K562 (cell line): ENCODE results near the gene CDH2. TPM values are rescaled to one million over a fixed set of nuclear protein-coding genes. Genes with fewer than 3 reads are reported as not detected.

Source experiments
- BRD9 ChIP-seq: fragments of 450-650 bp; IDR thresholded peaks from 2 replicates; pipeline ENCODE4 v1.6.1; 2018; ENCODE audit warnings: low read depth; ENCODE audit not compliant: partially characterized antibody
- EWSR1 ChIP-seq: fragments of 450-650 bp; IDR thresholded peaks from 2 replicates; pipeline ENCODE4 v1.6.1; 2018; ENCODE audit warnings: borderline replicate concordance, mild to moderate bottlenecking, low read depth, moderate library complexity; ENCODE audit not compliant: partially characterized antibody
- RAD21 ChIP-seq, 2 experiments: fragments of 250-450 bp in 1 of 2; fragments of 450-650 bp in 1 of 2; sonication (Bioruptor Pico) in 1 of 2; formaldehyde crosslinking in 1 of 2; IDR thresholded peaks in 1 of 2; conservative IDR thresholded peaks in 1 of 2; 2 replicates each; pipeline versions ENCODE4 v1.4.0 to v1.8.0; 2020 to 2022; ENCODE audit warnings: mild to moderate bottlenecking in 2 of 2, moderate library complexity in 1 of 2
- SRSF3 ChIP-seq: fragments of 200-400 bp; formaldehyde crosslinking; IDR thresholded peaks from 2 replicates; pipeline ENCODE4 v1.6.1; 2016; ENCODE audit warnings: mild to moderate bottlenecking, low read length, moderate library complexity; ENCODE audit not compliant: insufficient read depth
- ZNF764 ChIP-seq: fragments of 250-450 bp; sonication (Bioruptor Pico); IDR thresholded peaks from 2 replicates; pipeline ENCODE4 v1.4.0; 2020; ENCODE audit warnings: low read depth, mild to moderate bottlenecking, moderate library complexity
- polyA plus RNA-seq, 8 experiments: library from polyadenylated mRNA; depleted of rRNA in 4 of 8; stranded (reverse) in 5 of 8; unstranded in 3 of 8; fragments of >200 nt; fragmentation: Nextera tagmentation in 2 of 8; fragmentation: Illumina TruSeq in 1 of 8; extraction: Ambion mirVana in 2 of 8; extraction: Trizol in 1 of 8; gene quantifications; 2 replicates each; pipeline versions ENCODE4 v1.2.1 to v1.2.3, GENCODE V29; 2011 to 2014; ENCODE audit warnings: inconsistent platforms in 1 of 8, missing spikeins in 1 of 8
- total RNA-seq, 7 experiments: library from RNA; depleted of rRNA in 6 of 7; stranded (reverse); fragments of >200 nt in 6 of 7; fragmentation: Illumina TruSeq in 2 of 7; extraction: Trizol in 2 of 7; gene quantifications; 2 replicates each; pipeline versions ENCODE4 v1.2.1 to v1.2.3, GENCODE V29; 2011 to 2021; ENCODE audit warnings: low replicate concordance in 1 of 7
- TF ChIP-seq, protein P1 (sequence below): sonication (generic); formaldehyde crosslinking; IDR thresholded peaks from 2 replicates; pipeline ENCODE4 v1.8.1; 2023; ENCODE audit warnings: mild to moderate bottlenecking, missing genetic modification reagents
- TF ChIP-seq, protein P2 (sequence below): sonication (generic); formaldehyde crosslinking; IDR thresholded peaks from 2 replicates; pipeline ENCODE4 v1.8.1; 2023; ENCODE audit warnings: mild to moderate bottlenecking, missing genetic modification reagents, moderate library complexity
- TF ChIP-seq, protein P3 (sequence below): fragments of 250-450 bp; sonication (Bioruptor Pico); IDR thresholded peaks from 2 replicates; pipeline ENCODE4 v1.4.0; 2020; ENCODE audit warnings: mild to moderate bottlenecking, moderate library complexity
- TF ChIP-seq, protein P4 (sequence below), 3 experiments: IDR thresholded peaks in 2 of 3; conservative IDR thresholded peaks in 1 of 3; 2 replicates each; pipeline ENCODE4 v1.5.1; 2011 to 2012; ENCODE audit warnings: low read length in 3 of 3, mild to moderate bottlenecking in 3 of 3, control low read depth in 2 of 3, improper control_type of control experiment in 1 of 3, inconsistent platforms in 1 of 3, low read depth in 1 of 3, mixed read lengths in 1 of 3, moderate library complexity in 1 of 3; ENCODE audit not compliant: insufficient read depth in 2 of 3

Gene CDH2
- total and polyA plus RNA-seq, 9 of the 15 experiments (the other 6 are each of a cell fraction or from before 2014, with no cell fraction given), result 0.04 TPM; not detected in 8

DNA sequence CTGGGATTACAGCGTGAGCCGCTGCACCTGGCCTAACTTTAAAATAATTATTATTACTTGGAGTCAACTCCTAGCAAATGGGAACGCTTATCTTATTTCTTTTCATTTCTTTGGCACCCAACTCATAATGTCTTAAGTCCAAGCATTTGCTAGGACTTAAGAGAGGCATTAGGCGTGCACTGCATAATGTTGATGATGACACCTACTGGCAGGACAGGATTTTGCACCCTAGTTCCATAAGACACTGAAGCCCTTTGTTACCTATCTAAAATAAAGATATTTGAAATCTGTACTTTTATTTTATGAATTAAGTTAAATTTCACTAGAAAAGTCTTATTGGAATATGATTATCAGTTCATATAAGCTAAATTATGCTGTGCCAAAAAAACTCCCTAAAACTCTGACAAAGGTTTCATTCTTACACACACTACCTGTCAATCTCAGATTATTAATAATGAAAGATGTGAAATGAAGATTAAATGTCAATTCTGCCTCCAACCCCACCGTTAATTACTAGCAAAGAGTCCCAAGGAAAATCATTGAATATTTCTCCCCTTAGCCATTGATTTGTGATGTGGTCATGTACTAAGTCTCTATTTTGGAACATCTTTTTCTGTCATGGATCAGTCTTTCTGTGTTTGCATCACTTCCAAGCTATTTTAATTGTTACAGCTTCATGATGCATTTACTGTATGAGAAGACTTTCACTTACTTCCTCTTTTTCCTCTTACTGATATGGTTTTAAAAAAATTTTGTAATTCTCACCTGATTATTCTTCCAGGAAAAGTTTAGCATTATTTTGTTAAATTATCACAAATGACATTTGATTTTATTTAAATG, 12.7 kb upstream of the CDH2 start (continued):
- TF ChIP-seq, protein P1, sequence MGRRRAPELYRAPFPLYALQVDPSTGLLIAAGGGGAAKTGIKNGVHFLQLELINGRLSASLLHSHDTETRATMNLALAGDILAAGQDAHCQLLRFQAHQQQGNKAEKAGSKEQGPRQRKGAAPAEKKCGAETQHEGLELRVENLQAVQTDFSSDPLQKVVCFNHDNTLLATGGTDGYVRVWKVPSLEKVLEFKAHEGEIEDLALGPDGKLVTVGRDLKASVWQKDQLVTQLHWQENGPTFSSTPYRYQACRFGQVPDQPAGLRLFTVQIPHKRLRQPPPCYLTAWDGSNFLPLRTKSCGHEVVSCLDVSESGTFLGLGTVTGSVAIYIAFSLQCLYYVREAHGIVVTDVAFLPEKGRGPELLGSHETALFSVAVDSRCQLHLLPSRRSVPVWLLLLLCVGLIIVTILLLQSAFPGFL (CRISPR knock-in tag), result no peak
- TF ChIP-seq SRSF3 (no peak), BRD9 (no peak), EWSR1 (no peak), ZNF764 (CRISPR knock-in tag) (peak; percentile 97), RAD21 (CRISPR knock-in tag; conservative IDR thresholded peaks at IDR 0.05 in 1 of 2, IDR thresholded peaks at IDR 0.05 in 1 of 2) (peak in 1 of 2 experiments; percentile 37; a peak in 2 of 4 replicates)
- TF ChIP-seq, protein P2, sequence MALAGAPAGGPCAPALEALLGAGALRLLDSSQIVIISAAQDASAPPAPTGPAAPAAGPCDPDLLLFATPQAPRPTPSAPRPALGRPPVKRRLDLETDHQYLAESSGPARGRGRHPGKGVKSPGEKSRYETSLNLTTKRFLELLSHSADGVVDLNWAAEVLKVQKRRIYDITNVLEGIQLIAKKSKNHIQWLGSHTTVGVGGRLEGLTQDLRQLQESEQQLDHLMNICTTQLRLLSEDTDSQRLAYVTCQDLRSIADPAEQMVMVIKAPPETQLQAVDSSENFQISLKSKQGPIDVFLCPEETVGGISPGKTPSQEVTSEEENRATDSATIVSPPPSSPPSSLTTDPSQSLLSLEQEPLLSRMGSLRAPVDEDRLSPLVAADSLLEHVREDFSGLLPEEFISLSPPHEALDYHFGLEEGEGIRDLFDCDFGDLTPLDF (CRISPR knock-in tag), result no peak
- TF ChIP-seq, protein P3, sequence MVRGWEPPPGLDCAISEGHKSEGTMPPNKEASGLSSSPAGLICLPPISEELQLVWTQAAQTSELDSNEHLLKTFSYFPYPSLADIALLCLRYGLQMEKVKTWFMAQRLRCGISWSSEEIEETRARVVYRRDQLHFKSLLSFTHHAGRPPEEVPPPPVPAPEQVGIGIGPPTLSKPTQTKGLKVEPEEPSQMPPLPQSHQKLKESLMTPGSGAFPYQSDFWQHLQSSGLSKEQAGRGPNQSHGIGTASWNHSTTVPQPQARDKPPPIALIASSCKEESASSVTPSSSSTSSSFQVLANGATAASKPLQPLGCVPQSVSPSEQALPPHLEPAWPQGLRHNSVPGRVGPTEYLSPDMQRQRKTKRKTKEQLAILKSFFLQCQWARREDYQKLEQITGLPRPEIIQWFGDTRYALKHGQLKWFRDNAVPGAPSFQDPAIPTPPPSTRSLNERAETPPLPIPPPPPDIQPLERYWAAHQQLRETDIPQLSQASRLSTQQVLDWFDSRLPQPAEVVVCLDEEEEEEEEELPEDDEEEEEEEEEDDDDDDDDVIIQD (CRISPR knock-in tag), result no peak
- TF ChIP-seq, protein P4, sequence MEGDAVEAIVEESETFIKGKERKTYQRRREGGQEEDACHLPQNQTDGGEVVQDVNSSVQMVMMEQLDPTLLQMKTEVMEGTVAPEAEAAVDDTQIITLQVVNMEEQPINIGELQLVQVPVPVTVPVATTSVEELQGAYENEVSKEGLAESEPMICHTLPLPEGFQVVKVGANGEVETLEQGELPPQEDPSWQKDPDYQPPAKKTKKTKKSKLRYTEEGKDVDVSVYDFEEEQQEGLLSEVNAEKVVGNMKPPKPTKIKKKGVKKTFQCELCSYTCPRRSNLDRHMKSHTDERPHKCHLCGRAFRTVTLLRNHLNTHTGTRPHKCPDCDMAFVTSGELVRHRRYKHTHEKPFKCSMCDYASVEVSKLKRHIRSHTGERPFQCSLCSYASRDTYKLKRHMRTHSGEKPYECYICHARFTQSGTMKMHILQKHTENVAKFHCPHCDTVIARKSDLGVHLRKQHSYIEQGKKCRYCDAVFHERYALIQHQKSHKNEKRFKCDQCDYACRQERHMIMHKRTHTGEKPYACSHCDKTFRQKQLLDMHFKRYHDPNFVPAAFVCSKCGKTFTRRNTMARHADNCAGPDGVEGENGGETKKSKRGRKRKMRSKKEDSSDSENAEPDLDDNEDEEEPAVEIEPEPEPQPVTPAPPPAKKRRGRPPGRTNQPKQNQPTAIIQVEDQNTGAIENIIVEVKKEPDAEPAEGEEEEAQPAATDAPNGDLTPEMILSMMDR (IDR thresholded peaks at IDR 0.05 in 2 of 3, conservative IDR thresholded peaks at IDR 0.05 in 1 of 3; ENCODE audit: insufficient read depth in 2 of 3, low read depth in 1 of 3, low read length in 3 of 3), result peak in 2 of 3 experiments; percentile 42 to 47; a peak in 2 of 6 replicates
